Neural crest cell (in vitro differentiated cells): ENCODE results near the gene SGK1. TPM values are rescaled to one million over a fixed set of nuclear protein-coding genes. Genes with fewer than 3 reads are reported as not detected.

Experiments
- DNase-seq: peaks from one replicate; pipeline ENCODE4 v3.0.0; 2021; ENCODE audit warnings: low read depth, mixed read lengths, low spot score
- H3K27ac Mint-ChIP-seq: one replicate; pipeline ENCODE4 v1.8.0; 2021; ENCODE audit warnings: mild to moderate bottlenecking, mixed read lengths; ENCODE audit not compliant: unreplicated experiment
- H3K27me3 Mint-ChIP-seq: 2 replicates; pipeline ENCODE4 v1.8.0; 2021; ENCODE audit warnings: low read depth, mild to moderate bottlenecking, mixed read lengths
- H3K36me3 Mint-ChIP-seq: 2 replicates; pipeline ENCODE4 v1.8.0; 2021; ENCODE audit warnings: low read depth, mild to moderate bottlenecking, mixed read lengths
- H3K4me1 Mint-ChIP-seq: 2 replicates; pipeline ENCODE4 v1.8.0; 2021; ENCODE audit warnings: mixed read lengths
- H3K4me3 Mint-ChIP-seq: one replicate; pipeline ENCODE4 v1.8.0; 2021; ENCODE audit warnings: mild to moderate bottlenecking, mixed read lengths
- H3K9me3 Mint-ChIP-seq: 2 replicates; pipeline ENCODE4 v1.8.0; 2021; ENCODE audit warnings: mixed read lengths
- CTCF ChIP-seq: fragments of 200-600 bp; sonication (generic); conservative IDR thresholded peaks from 2 replicates; pipeline ENCODE4 v1.5.0; 2021; ENCODE audit warnings: antibody characterized with exemption, mild to moderate bottlenecking
- total RNA-seq: library from RNA; stranded (reverse); gene quantifications from 2 replicates; pipeline ENCODE4 v1.2.1, GENCODE V29; 2021

The SGK1 gene
- total RNA-seq, 1 donor from 2014 or later: 5.9 TPM

GRCh38 chr6:134146268-134147033, 171.5 kb downstream of the SGK1 start:
- no peak for DNase-seq
- H3K27ac Mint-ChIP-seq: no peak overlapping the region

GRCh38 chr6:134145786-134146185, 172.1 kb downstream of the SGK1 start:
- no peak overlapping the region for H3K27ac Mint-ChIP-seq
- H3K36me3 Mint-ChIP-seq: no peaks in the 10 kb centered on the region
- no peak for DNase-seq
- no peaks in the 10 kb centered on the region for H3K27me3 Mint-ChIP-seq
- H3K4me1 Mint-ChIP-seq: peaks cover 5% of the 10 kb centered on the region
- H3K9me3 Mint-ChIP-seq: no peaks in the 10 kb centered on the region
- no peak for TF ChIP-seq CTCF
- H3K4me3 Mint-ChIP-seq: no peak overlapping the region

More at GRCh38 chr6:134146268-134147033, 171.5 kb downstream of the SGK1 start:
- no peaks in the 10 kb centered on the region for H3K9me3 Mint-ChIP-seq
- no peaks in the 10 kb centered on the region for H3K27me3 Mint-ChIP-seq
- TF ChIP-seq CTCF: no peak
- H3K36me3 Mint-ChIP-seq: no peaks in the 10 kb centered on the region
- no peak overlapping the region for H3K4me3 Mint-ChIP-seq
- H3K4me1 Mint-ChIP-seq: peaks cover 5% of the 10 kb centered on the region

GRCh38 chr6:134138226-134138975, 179.5 kb downstream of the SGK1 start:
- no peaks in the 10 kb centered on the region for H3K36me3 Mint-ChIP-seq
- no peaks in the 10 kb centered on the region for H3K4me1 Mint-ChIP-seq
- H3K4me3 Mint-ChIP-seq: no peak overlapping the region
- H3K27ac Mint-ChIP-seq: no peak overlapping the region
- TF ChIP-seq CTCF: no peak
- peaks cover 4% of the 10 kb centered on the region for H3K9me3 Mint-ChIP-seq
- DNase-seq: no peak
- no peaks in the 10 kb centered on the region for H3K27me3 Mint-ChIP-seq

GRCh38 chr6:134134654-134135053, 183.3 kb downstream of the SGK1 start:
- TF ChIP-seq CTCF: no peak
- H3K36me3 Mint-ChIP-seq: no peaks in the 10 kb centered on the region
- DNase-seq: no peak
- H3K27me3 Mint-ChIP-seq: no peaks in the 10 kb centered on the region
- no peaks in the 10 kb centered on the region for H3K4me1 Mint-ChIP-seq
- H3K9me3 Mint-ChIP-seq: peaks cover 8% of the 10 kb centered on the region
- H3K27ac Mint-ChIP-seq: no peak overlapping the region
- no peak overlapping the region for H3K4me3 Mint-ChIP-seq

- no peak for DNase-seq
- Mint-ChIP-seq H3K9me3 (peaks cover 8% of the 10 kb centered on the region), H3K27ac (no peak overlapping the region)
These were observed 185.3 kb downstream of the SGK1 start for GRCh38 chr6:134132494-134133141.

More at GRCh38 chr6:134132494-134133141, 185.3 kb downstream of the SGK1 start:
- Mint-ChIP-seq H3K4me3 (no peak overlapping the region), H3K36me3 (no peaks in the 10 kb centered on the region), H3K27me3 (no peaks in the 10 kb centered on the region), H3K4me1 (no peaks in the 10 kb centered on the region)
- no peak for TF ChIP-seq CTCF
